ENCODE measurements around the gene SLC9A3.

Gene SLC9A3

DNA sequence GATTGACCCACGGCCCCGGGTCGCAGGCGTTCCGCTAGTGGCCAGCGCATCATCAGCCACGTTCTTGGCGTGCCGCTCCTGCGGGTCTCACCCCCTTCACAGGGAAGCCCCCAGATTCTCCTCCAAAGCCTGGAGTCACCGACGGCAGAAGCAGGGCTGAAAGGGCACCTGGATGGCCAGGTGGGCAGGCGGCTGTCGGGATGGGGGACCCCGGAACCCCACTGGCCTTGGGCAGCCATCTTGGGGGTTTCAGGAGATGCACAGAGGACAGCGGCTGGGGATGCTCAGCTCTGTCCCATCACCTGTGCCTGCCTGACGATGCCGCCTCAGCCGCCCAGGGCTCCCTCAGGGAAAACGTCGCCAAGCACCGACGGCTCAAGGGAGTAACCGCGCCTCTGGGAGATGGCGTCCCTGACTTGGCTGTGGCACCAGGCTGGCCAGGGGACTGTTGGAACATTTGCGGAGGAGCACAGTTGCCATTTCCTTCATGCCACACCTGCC is 14.1 kb upstream of the SLC9A3 start:
- DNase-seq, result no peak

DNA sequence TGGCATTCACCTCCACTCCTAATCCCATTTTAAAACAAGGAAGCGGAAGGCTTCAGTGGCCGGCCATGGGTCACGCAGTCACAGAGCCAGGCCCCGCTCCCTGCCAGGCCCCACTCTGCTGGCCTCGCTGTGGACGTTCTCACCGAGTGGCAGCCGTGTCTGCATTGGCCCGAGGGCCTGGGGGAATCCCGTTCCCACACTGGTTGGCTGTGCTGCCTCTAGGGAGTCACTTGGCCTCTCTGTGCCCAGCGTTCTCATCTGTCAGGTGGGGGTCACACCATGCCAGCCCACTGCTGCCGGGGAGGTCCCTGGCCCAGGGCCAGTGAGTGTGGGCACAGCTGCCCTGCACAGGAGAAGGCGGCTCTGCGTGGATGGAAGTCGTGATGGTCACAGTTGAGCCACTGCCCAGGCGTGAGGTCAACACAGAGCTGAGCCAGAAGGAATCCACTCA is 13.4 kb upstream of the SLC9A3 start:
- DNase-seq, result no peak

DNA sequence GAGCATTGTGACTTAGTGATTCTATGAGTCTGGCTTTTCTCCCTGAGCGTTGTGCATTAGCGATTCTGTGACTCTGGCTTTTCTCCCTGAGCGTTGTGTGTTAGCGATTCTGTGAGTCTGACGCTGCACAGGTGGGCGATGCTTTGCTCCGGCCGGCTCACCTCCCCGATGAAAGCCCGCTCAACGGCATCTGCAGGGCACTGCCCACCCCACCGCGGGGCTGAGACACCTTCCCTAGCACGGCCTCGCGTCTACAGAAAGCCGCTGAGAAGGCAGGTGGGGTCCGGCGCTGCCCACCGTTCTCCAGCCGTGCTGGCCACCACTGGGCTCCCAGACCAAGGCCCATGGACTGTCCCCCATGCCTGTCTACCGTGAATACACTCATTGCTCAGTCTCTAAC is 12.8 kb upstream of the SLC9A3 start:
- DNase-seq, result no peak

DNA sequence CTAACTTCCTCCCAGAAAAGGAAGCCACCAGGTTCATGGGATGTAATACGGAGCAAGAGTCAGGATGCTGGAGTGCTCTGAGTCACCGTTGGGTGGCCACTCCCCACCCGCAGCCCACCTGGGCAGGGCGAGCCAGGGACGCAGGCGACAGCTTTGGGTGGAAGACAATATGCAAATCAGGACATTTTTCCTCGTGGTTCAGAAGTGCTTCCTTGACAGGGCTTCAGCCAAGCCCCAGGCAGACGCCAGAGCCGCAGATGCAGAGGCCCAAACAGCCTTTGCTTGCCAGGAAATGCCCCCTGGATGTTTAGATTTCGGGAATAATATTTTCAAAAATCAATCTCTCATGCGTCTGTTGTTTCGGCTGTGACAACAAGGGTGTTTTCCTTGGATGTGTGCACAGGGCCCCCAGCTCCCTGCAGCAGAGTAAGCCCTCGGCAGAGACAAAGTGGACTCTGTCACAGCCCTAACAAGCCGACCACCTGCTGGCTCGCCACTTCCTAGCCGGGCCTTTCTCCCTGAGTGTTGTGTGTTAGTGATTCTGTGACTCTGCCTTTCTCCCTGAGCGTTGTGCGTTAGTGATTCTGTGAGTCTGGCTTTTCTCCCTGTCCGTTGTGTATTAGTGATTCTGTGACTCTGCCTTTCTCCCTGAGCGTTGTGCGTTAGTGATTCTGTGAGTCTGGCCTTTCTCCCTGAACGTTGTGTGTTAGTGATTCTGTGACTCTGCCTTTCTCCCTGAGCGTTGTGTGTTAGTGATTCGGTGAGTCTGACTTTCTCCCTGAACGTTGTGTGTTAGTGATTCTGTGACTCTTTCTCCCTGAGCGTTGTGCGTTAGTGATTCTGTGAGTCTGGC is 11.8 kb upstream of the SLC9A3 start:
- DNase-seq, result no peak

DNA sequence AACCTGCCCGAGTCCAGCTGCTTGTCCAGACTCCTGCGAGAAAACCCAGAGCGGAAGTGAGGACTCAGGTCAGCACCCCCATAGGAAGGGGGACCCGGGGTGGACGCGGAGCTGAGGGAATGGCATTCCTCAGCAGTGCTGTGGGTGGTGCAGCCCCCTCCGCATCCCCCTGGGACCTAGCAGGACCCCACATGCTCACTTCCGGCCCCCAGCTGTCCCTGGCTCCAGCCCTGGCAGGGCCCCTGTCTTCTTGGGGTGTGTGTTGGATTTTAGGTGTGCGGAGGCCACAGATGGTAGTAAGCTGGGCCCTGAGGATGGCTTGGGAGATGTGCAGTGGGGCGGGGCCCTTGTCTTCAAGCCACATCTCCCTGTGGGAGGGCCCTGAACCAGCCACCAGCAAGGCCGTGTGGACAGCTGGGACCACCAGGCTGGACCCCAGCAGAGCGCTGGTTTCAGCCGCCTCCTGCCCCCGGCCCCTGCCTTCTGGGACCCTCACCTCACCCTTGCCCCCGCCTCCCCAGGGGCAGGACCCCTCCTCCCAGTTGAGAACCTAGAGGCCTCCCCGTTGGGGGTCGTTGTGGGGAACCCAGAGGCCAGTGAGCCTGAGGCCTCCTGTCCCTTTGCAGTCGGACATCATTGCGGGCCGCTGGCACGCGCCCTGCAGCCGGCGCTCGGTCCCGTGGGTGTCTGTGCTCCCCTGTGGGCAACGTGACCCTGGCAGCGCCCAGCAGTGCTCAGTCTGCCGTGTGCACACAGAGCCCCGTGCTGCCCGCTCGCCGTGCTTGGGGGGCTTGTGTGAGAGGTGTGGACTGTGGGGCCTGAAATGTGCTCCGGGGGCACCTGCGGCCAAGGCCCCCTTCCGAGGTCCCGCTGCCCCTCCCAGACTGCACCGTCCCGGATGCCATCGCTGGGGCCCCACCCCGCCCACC is 10.8 kb upstream of the SLC9A3 start:
- DNase-seq, result no peak

DNA sequence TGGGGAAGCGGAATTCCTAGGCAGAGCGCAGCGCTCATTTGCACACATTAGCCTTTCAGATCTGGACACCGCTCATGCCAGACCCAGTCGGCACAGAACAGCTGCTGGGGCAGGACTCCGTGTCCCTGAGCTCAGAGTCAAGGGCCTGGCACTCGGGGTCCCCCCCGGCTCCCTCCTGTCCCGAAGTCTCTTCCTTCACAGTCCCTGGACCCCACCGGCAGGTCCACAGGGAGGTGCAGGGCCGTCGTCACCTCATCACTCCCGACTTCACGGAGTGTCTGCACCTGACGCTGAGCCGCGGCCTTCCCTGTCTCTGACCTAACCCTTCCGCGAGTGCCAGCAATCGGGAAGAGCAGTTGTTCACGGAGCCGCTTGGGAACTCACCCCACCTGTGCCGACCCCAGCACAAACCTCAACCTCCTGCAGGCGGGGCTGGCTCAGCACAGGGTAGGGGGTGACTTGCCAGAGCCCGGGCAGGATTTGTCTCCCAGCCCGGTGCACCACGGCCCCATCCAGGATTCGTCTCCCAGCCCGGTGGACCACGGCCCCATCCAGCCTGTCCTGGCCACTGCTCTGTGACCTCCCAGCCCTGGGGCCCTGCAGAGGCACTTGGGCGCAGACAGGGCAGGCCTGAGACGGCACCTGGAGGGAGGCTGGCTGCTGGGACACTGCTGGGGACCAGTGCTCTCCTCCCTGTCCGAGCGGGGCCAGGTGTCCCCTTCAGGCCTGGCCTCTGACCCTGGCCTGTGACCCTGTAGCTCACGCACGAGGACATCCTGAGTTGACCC is 9.9 kb upstream of the SLC9A3 start:
- no peak for DNase-seq

DNA sequence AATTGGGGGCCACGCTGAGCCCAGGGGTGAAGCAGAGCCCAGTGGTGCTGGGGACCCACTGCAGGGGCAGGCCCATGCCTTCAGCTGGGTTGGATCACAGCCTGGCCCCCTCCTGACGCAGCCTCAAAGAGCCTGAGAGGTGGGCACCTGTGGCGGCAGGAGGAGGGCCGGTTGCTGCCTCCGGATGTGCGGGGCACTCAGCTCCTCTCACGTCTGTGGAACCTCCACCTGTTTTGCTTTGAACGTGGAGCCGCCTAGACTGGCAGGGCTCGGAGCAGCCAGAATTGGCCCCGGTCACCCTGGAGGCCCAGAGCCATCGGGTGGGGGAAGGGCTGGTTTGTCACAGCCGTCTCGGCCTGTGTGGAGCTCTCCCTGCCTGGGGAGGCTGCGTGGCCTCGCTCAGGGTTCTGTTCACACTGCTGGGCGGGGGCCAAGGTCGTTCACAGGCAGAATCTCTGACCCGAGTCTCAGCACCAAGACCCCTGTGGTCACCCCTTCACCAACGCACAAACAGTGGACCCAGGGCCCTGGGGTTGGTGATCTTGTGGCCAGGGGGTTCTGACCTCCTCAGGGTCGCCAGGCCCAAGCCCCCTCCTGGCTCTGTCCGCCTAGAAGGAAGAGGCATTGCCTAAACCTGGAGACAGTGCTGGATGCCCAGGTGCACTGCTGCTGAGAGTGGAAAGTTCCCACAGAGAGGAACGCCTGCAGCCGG is 9.2 kb upstream of the SLC9A3 start:
- no peak for DNase-seq

DNA sequence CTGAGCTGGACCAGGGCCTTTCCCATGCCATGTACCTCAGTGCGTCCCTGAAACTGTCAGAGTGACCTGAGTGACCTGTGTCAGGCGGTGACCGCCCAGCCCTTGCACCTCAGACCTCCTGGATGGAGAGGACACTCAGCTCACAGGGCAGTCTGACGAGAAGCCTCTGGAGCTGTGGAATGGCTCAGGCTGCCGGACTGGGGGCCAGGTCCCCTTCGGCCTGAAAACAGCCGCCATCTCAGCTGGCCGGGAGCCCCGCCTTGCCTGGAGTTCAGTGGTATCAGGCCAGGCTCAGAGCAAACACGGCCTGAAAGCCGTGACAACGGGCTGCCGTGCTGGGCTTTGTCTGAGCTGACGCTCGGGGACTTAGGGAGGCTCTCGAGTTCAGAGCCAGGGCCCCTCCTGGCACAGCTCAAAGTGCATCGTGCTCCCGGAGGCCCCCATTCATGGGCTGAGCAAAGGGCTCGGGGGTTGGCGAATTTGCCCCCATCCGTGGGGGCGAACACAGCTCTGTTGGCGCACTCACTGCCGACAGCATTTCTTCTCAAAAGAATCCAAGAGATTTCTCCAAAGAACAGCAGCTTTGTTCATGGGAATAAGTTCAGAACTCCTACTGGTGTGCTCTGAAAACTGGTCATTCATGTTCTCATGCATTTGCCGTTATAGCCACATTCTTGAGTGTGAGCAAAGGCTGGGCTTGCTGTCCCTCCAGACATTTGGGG is 8.4 kb upstream of the SLC9A3 start:
- no peak for DNase-seq

DNA sequence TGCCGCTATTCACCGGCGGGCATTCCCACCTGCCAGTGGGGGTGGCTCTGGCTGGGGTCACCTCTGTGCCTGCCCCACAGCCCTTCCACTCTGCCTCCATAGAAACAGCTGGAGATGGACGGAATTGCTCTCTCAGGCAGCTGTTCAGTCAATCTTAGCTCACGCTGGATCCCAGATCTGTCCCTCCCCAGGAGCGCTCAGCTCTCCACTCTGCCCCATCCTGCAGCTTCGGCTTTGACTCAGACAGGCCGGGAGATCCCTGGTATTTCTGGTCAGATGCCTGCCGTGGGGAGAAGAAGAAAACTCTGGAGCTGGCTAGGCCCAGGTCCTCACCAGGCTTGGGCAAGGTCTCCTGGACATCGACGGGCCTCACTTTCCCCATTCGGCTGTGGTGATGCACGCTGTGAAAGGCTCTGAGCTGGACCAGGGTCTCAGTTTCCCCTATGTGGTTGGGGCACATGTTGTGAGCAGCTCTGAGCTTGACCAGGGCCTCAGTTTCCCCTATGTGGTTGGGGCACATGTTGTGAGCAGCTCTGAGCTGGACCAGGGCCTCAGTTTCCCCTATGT is 7.6 kb upstream of the SLC9A3 start:
- DNase-seq, result no peak

DNA sequence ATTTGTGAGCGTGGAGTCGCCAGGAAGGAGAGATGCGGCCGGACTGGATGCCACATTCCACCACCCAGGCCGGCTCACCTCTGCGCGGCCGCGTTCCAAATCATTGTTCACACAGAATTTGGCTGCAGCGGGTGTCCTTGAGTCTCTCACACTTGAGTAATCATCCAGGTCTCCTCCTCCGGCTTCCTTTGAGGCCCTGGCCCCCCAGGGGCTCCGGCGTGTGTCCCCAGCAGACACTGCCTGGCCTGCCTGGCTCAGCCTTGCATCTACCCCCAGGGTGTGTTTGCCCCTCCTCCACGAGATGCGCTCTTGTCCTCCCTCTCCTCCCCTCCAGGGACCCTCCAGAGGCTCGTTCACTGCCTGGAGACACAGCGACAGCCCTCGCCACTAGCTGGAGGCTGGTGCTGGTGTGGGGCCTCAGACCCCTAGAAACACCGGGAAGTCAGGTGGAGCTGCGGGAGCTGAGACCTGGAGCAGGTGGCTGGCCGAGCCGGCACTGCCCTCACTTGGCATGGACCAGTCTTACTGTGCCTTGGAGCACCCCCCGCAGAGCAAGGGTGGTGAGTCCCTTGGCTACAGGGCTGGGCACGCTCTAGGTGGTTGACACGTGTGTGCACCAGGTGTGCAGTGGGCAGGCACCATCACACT is 7.0 kb upstream of the SLC9A3 start:
- DNase-seq, result no peak

DNA sequence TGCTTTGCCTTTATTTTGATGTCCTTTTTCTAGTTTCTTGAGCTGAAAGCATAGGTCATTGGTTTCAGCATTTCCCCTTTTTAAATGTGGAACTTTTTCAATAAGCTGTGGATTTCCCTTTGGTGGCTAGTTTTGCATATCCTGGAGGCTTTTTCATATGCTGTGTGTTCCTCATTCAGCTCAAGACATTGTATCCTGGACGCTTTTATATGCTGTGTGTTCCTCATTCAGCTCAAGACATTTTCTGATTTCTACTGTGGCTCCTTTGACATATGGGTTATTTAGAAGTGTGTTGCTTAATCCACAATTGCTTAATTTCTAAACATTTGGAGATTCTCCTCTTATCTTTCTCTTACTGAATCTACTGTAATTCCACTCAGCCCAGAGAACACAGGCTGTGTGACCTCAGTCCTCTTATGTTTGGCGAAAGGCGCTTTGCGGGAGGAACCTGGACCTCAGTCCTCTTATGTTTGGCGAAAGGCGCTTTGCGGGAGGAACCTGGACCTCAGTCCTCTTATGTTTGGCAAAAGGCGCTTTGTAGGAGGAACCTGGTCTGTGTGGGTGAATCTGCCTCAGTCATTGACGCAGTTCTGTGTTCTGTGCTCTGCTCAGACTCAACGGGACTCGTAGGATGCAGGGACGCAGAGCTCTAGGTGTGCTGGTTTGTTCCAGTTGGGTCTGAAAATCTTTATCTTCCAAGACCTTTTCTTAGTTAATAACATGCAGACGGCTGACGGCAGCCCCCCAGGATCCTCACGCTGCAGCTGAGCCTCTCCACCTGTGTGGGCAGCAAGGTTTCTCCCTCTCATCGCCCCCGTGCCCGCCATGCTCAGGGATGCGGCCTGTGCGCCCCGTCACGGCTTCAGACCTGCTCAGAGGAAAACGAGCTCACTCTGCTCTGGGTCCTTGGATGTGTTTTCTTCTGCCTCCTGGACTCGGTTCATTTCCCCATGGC is 6.0 kb upstream of the SLC9A3 start:
- no peak for DNase-seq

DNA sequence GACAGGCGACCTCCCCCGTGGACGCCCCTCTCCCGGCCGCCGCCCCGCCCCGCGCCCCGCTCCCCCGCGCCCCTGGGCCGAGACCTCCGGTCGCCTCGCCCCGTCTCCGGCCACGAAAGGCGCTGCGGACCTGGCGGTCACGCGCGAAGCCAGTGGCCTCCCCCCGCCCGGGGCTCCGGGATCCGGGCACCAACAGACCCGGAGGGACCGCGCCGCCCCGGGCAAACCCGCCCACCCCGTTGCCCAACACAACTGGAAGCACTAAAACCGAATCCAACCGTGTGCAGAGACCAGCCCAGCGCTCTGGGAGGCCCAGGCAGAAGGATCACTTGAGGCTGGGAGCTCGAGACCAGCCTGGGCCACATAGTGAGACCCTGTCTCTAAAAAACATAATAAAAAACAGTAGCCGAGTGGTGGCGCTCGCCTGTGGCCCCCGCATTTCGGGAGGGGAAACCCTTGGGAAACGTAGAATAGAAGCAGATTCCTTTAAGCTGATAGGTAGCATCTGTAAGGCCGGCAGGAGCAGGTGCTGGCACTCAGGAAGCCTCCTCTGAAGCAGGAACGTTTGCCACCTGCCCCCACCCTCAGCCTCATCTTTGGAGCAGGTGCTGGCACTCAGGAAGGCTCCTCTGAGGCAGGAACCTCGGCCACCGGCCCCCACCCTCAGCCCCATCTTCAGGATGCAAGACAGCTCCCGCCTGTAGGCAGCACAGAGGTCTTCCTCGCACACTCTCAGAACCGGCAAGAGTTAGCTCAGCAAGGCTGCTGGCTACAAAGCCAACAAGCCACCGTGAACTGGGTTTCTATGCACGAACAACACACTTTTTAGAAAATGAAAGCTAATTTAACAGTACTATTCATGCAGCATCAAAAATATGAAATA is 4.6 kb upstream of the SLC9A3 start:
- DNase-seq, result no peak

DNA sequence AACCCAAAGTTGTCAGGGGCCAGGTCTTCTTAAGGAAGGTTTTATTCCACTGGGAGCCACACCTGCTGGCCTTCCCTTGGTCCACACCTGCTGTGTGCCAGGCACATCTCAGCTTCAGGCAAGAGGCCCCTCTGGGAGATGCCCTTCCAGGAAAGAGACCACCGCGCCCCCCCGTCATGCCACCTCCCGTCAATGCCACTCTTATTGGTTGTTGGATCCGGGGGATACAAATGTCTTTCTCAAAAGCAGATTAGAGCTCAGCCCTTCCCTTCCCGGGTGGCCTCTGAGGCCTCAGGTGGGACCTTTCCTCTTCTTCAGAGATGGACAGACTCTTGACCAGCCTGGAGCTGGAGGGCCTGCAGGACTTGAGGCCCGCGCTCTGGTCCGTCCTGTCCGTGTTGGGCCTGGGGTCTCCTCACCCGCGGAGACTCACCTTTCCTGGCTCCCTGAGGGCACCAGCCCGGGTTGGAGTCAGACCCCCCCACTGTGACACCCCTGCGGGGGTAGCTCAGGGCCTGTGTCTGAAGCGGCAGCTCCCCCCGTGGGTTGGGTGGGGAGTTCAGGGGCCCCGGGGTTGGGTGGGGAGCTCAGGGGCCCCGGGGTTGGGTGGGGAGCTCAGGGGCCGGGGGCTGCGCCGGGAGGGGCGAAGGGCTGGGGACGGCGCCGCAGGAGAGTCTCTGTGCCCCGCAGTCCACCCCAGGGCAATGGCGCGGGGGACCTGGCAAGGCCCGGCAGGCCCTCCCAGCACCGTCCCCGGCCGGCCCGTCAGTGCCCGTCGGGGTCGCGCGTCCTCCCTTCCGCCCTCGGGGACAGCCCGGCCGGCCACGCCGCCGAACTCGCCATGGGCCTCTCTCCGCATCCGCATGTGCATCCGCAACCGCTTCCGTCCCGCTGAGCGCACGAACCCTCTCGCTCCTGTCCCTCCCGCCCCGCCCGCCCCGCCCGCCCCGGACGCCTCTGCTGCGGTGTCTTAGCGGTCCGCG is 3.7 kb upstream of the SLC9A3 start:
- DNase-seq, result no peak

DNA sequence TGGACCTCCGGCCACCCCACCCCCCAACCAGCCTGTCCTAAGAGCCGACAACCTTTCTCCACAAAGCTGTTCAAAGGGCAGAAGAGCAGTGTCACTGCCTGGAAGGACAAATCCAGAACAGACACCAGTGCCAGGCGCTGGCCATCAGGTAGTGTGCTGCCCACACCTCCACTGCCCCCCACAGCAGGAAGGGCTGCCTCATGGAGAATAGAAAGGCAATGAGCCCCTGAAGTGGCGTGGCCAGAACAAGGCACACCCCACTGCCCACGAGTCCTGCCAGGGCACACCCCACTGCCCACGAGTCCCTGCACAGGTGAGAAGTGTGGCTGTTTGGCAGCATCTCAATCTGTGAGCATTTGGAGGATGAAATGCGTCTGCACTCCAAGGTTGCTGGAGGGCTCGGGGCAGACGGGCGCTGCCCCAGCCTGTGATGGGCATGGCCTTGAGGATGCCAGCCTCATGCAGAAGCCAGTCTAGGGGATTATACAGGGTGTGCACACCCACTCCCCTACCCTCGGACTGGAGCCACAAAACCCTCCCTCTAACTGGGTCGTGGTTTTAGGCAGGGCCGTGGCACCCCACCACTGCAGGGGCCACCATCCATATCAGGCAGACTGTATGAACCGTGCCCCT is 2.3 kb upstream of the SLC9A3 start:
- DNase-seq, result no peak

DNA sequence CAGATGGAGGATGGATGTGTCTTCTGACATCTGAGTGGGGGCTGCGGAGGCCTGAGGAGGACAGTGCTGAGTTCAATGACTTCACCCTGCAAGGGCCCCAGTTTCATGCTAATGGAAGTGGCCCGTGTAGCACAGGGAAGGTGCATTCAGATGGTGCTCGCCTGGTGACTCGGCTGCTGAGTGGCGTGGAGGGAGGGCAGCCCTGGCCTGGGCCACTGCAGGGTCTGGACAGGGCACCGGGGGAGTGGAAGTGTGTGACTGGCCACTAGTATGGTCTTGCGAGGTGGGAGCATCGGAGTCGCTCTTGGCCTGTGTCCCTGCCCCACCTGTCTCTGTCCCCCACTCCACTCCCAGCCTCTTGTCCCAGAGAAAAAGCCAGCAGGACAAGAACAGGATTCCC is 1.7 kb upstream of the SLC9A3 start:
- DNase-seq, result no peak

DNA sequence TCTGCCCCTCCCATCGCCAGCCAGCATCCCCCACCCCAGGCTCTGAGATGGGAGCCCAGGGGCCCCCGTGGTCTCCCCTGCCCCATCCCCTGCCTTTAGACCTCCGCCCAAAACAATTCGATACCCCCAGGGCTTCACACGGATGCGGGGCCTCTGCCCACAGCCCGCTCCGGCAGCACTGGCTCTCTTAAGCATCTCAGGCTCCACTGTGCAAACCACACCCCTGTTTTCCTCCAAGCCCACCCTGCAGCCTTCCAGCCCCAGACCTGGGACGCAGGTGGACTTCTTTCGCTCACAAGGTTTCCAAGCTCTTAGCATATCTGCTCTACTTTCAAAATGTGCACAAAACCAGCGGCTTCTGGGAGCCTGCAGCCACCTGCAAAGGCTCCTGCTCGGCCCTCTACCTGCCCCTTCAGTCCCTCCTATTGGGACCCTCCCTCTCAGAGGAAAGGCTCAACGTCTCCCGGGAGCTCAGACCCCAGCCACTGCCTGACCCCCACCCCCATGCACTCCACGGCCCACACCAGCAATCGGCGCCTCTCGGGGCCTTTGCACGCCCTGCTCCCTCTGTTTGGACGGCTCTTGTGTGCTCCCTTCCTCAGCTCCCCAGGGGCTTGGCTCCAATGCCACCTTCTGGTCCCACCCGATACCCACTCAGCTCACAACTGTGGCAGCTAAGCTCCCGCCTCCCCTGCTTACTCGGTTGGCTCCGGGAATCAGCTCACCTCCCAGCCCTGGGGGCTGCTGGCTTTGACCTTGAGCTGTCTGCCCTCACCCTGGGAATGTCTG is 918 bp upstream of the SLC9A3 start:
- DNase-seq, result no peak

Data from HCEC 1CT (cell line).